GM12872 (cell line): Measurements from ENCODE around the gene PLS1.

Source experiments
- TF ChIP-seq, protein P1 (sequence below): IDR thresholded peaks from 3 replicates; pipeline ENCODE4 v1.5.1; 2011; ENCODE audit warnings: low read depth, mild to moderate bottlenecking, low read length, moderate library complexity; ENCODE audit not compliant: insufficient read depth

Gene PLS1

DNA sequence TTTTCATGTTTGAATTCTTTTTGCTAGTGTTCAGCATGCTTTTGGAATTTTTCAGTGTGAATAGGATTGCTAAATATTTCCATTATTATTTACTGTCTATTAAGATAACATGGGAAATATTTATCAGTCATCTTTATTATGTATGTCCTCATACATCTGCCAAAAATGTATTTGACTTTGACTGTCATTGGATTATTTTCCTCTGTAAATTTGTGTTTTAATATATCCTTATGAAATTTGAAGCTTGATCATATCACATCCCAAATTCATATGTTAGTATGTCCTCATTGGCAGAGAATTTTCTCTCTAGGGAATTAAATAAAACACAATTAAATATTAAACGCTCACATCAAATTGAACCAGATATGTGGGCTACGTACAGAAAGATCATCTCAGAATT lies 95.3 kb downstream of the PLS1 start:
- TF ChIP-seq, protein P1, sequence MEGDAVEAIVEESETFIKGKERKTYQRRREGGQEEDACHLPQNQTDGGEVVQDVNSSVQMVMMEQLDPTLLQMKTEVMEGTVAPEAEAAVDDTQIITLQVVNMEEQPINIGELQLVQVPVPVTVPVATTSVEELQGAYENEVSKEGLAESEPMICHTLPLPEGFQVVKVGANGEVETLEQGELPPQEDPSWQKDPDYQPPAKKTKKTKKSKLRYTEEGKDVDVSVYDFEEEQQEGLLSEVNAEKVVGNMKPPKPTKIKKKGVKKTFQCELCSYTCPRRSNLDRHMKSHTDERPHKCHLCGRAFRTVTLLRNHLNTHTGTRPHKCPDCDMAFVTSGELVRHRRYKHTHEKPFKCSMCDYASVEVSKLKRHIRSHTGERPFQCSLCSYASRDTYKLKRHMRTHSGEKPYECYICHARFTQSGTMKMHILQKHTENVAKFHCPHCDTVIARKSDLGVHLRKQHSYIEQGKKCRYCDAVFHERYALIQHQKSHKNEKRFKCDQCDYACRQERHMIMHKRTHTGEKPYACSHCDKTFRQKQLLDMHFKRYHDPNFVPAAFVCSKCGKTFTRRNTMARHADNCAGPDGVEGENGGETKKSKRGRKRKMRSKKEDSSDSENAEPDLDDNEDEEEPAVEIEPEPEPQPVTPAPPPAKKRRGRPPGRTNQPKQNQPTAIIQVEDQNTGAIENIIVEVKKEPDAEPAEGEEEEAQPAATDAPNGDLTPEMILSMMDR = no peak

DNA sequence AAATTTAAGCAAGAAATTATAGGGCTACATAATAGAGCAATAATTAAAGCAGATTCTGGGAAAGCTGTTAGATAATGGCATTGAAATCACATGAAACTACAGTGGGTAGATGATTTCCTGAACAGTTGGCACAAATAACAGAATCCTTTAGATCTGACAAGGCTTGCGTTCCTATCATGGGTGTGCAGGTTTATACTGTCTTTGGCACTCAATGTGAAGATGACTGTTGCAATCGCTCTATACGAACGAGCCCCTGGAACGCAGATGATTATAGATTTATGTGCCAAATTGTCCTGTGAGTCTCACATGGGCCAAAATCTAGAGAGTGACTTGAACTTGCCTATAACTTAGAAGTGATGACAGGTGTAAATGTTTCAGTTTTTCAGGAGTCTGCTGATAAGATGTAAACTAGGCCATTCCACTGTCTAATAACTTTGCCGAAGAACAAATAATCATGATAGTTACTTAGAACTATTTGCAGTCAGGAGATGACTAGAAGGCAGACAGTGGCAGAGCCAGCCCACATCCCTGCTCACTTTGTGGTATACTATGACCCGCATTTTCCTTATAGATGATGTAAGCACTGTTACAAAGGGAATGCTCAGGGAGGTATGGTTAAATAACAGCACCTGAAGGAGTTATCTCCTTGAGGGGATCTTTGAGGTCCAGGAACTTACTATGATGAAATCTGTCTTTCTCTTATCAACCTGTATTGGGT lies 97.1 kb downstream of the PLS1 start:
- TF ChIP-seq, protein P1 = no peak

DNA sequence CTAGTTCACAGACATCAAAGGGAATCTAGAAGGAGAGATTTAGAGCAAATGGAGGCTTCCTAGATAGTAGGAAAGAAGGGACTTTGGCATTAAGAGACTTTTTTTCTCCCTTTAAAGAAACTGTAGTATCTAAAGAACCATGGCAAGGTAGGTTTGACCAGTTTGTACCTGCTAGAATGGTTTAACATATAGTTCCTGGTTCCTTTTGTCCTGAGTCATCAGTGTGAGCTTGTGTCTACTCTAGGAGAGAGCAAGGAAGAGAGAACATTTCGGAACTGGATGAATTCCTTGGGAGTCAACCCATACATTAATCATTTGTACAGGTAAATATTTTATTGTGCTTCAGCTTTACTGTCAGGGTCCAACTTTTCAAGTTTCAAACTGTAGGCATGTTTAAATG lies 98.0 kb downstream of the PLS1 start:
- TF ChIP-seq, protein P1 = no peak

DNA sequence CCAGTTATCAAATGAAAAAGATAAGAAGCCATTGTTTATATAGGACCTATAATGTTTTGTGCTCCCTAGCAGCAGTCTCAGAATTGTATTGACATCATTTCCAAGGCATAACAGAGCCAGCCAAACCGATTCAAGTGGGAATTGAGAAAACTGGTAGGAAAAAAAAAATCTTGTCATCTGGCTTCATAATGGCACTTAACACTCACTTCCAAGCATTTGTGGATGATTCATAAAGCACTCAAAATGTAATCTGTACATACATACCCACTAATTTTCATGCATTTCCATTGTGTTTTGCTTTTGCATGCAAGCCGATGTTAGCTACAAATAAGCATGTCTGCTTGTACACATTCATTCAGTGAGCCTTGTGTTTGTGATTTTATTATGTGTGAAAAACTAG lies 109.0 kb downstream of the PLS1 start:
- TF ChIP-seq, protein P1 = no peak

DNA sequence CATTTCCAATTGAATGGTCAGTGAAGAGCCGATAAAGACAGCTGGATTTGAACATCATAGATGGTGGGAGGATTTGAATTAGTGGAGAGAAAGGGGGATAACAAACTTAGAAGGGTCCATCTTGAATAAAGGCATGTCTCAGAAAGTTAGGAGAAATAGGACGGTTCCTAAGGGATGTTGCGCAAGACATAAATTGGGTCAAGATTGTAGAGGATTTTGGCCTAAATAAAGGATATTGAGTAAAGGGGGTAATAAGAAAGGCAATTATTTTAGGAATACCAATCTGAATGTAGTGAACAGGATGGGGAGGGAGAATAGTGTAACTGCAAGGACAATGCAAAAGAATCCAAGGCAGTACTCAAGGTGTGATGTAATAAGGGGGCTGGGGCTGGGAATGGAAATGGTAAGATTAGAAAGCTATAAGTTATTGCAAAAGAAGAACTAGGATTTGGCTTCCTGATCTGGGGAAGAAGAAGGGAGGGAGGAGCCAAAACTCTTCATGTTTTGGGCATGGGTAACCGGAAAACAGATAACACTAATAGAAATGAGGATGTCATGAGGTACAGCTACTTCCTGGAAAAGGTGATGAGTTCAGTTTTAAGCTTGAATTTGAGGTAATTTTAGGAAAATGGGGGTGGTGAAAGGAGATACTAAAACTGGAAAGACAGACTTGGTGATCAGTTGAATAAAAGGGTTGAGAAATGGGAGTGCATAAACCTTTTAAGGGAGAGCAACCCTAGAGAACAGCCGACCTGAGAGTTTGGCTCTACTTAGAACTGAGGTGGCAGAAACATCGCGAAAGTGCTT lies 110.3 kb downstream of the PLS1 start:
- TF ChIP-seq, protein P1 = no peak

DNA sequence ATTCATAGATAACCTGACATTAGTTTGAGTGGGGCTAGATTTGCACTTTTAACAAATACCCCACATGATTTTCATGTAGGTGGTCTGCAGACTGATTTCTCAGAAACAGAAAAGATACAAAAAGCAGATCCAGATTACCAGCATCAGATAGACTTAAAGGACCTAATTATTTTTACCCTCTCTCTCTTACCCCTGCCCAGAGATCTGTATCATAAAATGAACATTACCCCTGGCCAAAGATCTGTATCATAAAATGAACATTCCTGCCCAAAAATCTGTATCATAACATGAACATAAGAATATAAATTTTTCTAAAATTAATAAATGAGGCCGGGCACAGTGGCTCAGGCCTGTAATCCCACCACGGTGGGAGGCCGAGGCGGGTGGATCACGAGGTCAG lies 113.0 kb downstream of the PLS1 start:
- TF ChIP-seq, protein P1 = no peak

DNA sequence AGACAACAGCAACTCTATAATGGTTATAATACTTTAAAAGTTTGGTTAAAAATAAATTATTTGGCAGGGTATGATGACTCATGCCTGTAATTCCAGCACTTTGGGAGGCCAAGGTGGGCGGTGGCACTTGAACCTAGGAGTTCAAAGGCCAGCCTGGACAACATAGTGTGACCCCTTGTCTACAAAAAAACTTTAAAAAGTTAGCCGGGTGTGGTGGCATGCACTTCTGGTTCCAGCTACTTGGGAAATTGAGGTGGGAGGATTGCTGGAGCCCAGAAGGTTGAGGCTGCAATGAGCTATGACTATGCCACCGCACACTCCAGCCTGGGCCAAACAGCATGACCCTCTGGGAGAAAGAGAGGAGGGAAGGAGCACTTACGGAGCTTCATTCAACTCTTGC lies 119.9 kb downstream of the PLS1 start:
- TF ChIP-seq, protein P1 = no peak
